K562 (cell line): ENCODE measurements around the gene CIART. TPM values are rescaled to one million over a fixed set of nuclear protein-coding genes. Genes with fewer than 3 reads are reported as not detected.

Source experiments
- BACH1 ChIP-seq: fragments of 200-800 bp; sonication (Bioruptor generic); IDR thresholded peaks from 2 replicates; pipeline ENCODE4 v1.6.1; 2016; ENCODE audit warnings: missing genetic modification characterization, missing compliant biosample characterization
- CGGBP1 ChIP-seq: fragments of 250-450 bp; sonication (Bioruptor Pico); IDR thresholded peaks from 2 replicates; pipeline ENCODE4 v1.9.0; 2021; ENCODE audit warnings: mild to moderate bottlenecking
- DEAF1 ChIP-seq: fragments of 450-650 bp; formaldehyde crosslinking; IDR thresholded peaks from 2 replicates; pipeline ENCODE4 v1.4.0; 2020; ENCODE audit warnings: mild to moderate bottlenecking, moderate library complexity
- DIDO1 ChIP-seq: fragments of 450-650 bp; IDR thresholded peaks from 2 replicates; pipeline ENCODE4 v1.6.1; 2016; ENCODE audit warnings: low read depth, missing biosample characterization, missing genetic modification characterization
- EP400 ChIP-seq: fragments of 450-650 bp; IDR thresholded peaks from 2 replicates; pipeline ENCODE4 v1.6.1; 2017; ENCODE audit warnings: antibody characterized with exemption, mild to moderate bottlenecking, moderate library complexity
- ETV5 ChIP-seq: sonication (generic); formaldehyde crosslinking; IDR thresholded peaks from 2 replicates; pipeline ENCODE4 v1.4.0; 2020; ENCODE audit warnings: low read depth, mild to moderate bottlenecking, missing genetic modification reagents
- L3MBTL2 ChIP-seq: fragments of 450-650 bp; IDR thresholded peaks from 2 replicates; pipeline ENCODE4 v1.6.1; 2016; ENCODE audit warnings: mild to moderate bottlenecking, moderate library complexity
- MAFK ChIP-seq: IDR thresholded peaks from 2 replicates; pipeline ENCODE4 v1.6.1; 2011; ENCODE audit warnings: low read length, improper control_type of control experiment
- RNF2 ChIP-seq: sonication (generic); IDR thresholded peaks from 2 replicates; pipeline ENCODE4 v1.6.1; 2016
- RREB1 ChIP-seq: fragments of 250-450 bp; sonication (Bioruptor Pico); IDR thresholded peaks from 2 replicates; pipeline ENCODE4 v1.4.0; 2020
- STAT5A ChIP-seq: IDR thresholded peaks from 2 replicates; pipeline ENCODE4 v1.6.1; 2012; ENCODE audit warnings: low read length, inconsistent platforms, borderline replicate concordance
- TBL1XR1 ChIP-seq, 2 experiments: IDR thresholded peaks; 2 replicates each; pipeline ENCODE4 v1.6.1; 2012; ENCODE audit warnings: improper control_type of control experiment in 2 of 2, low read length in 2 of 2, mild to moderate bottlenecking in 1 of 2
- TFAM ChIP-seq: fragments of 250-450 bp; sonication (Bioruptor Pico); conservative IDR thresholded peaks from 2 replicates; pipeline ENCODE4 v1.5.0; 2021; ENCODE audit warnings: mild to moderate bottlenecking, moderate library complexity
- VEZF1 ChIP-seq: fragments of 200-800 bp; sonication (Bioruptor generic); IDR thresholded peaks from 2 replicates; pipeline ENCODE4 v1.6.1; 2017; ENCODE audit warnings: missing genetic modification characterization, missing compliant biosample characterization
- ZNF146 ChIP-seq: IDR thresholded peaks from one replicate; pipeline ENCODE4 v1.6.1; 2018; ENCODE audit warnings: missing compliant biosample characterization; ENCODE audit not compliant: unreplicated experiment
- ZNF449 ChIP-seq: fragments of 250-450 bp; sonication (Bioruptor Pico); IDR thresholded peaks from 2 replicates; pipeline ENCODE4 v1.8.0; 2022; ENCODE audit warnings: moderate library complexity, mild to moderate bottlenecking, inconsistent platforms
- ZNF695 ChIP-seq: fragments of 450-650 bp; formaldehyde crosslinking; IDR thresholded peaks from 2 replicates; pipeline ENCODE4 v1.4.0; 2020; ENCODE audit warnings: mild to moderate bottlenecking, moderate library complexity
- polyA plus RNA-seq, 8 experiments: library from polyadenylated mRNA; depleted of rRNA in 4 of 8; stranded (reverse) in 5 of 8; unstranded in 3 of 8; fragments of >200 nt; fragmentation: Nextera tagmentation in 2 of 8; fragmentation: Illumina TruSeq in 1 of 8; extraction: Ambion mirVana in 2 of 8; extraction: Trizol in 1 of 8; gene quantifications; 2 replicates each; pipeline versions ENCODE4 v1.2.1 to v1.2.3, GENCODE V29; 2011 to 2014; ENCODE audit warnings: inconsistent platforms in 1 of 8, missing spikeins in 1 of 8
- total RNA-seq, 7 experiments: library from RNA; depleted of rRNA in 6 of 7; stranded (reverse); fragments of >200 nt in 6 of 7; fragmentation: Illumina TruSeq in 2 of 7; extraction: Trizol in 2 of 7; gene quantifications; 2 replicates each; pipeline versions ENCODE4 v1.2.1 to v1.2.3, GENCODE V29; 2011 to 2021; ENCODE audit warnings: low replicate concordance in 1 of 7

CIART gene
- total and polyA plus RNA-seq, 9 of the 15 experiments (the other 6 are each of a cell fraction or from before 2014, with no cell fraction given): 0.07 to 0.35 (median 0.19) TPM; not detected in 2

GRCh38 chr1:150293433-150294253 lies 11.3 kb downstream of the CIART start, which contains the start of gene MRPS21 (continued):
- no peak for TF ChIP-seq DIDO1 (tag)
- TF ChIP-seq ZNF695 (CRISPR knock-in tag): 0 out of 2 replicates have a peak, but pooled peaks have one; percentile 65
- TF ChIP-seq BACH1 (tag): peak; percentile 86
- peak; percentile 89 for TF ChIP-seq L3MBTL2
- peak in 1 of 2 experiments; percentile 37; a peak in 1 of 4 replicates for TF ChIP-seq TBL1XR1 (IDR thresholded peaks at IDR 0.05; ENCODE audit: low read length in 2 of 2)
- TF ChIP-seq CGGBP1 (CRISPR knock-in tag): no peak
- TF ChIP-seq ETV5 (CRISPR knock-in tag): peak; percentile 83
- TF ChIP-seq VEZF1: 0 out of 2 replicates have a peak, but pooled peaks have one; percentile 7
- TF ChIP-seq ZNF449 (CRISPR knock-in tag): no peak
- TF ChIP-seq TFAM (CRISPR knock-in tag): no peak
- TF ChIP-seq RNF2: peak; percentile 59
- peak; percentile 5; the same call in 1 of the 2 replicates for TF ChIP-seq STAT5A
- peak; percentile 96 for TF ChIP-seq EP400
- TF ChIP-seq MAFK: peak; percentile 51; the same call in 1 of the 2 replicates
- no peak for TF ChIP-seq DEAF1 (CRISPR knock-in tag)
- TF ChIP-seq ZNF146 (CRISPR knock-in tag): no peak
- TF ChIP-seq RREB1 (CRISPR knock-in tag): no peak
